Upper lobe of left lung (tissue), 4 donors: ENCODE results near the gene ADAMTS12.

Experiments used
- CTCF ChIP-seq, 6 experiments: fragments of 450-650 bp in 4 of 6; fragments of 200-600 bp in 2 of 6; sonication (generic) in 2 of 6; IDR thresholded peaks; one replicate each; pipeline ENCODE4 v1.5.1; 2016 to 2019; ENCODE audit warnings: antibody characterized with exemption in 6 of 6
- POLR2AphosphoS5 ChIP-seq, 2 donors: sonication (generic); formaldehyde crosslinking; IDR thresholded peaks; one replicate each; pipeline ENCODE4 v1.5.1; 2017; ENCODE audit warnings: antibody characterized with exemption in 2 of 2

- no peak for TF ChIP-seq CTCF (IDR thresholded peaks at IDR 0.05)
- no peak for TF ChIP-seq POLR2AphosphoS5 (IDR thresholded peaks at IDR 0.05)
Measured at GRCh38 chr5:33852319-33852718, 39.5 kb downstream of the ADAMTS12 start.
